Stimulated activated naive CD8-positive, alpha-beta T cell treated with anti-CD3 and anti-CD28 coated beads, Interleukin-15, Interleukin-2, amounts not matched to agents 100 U/mL and 50 U/mL, for 24 hours (primary cell): ENCODE data around the gene PRSS33.

Experiments
- ATAC-seq: fragments of 150-1000 bp; cut with Tn5 transposase; one replicate; pipeline ENCODE4 v1.10.0; 2021
- DNase-seq: peaks from one replicate; pipeline ENCODE4 v3.0.0; 2021

Gene PRSS33

DNA sequence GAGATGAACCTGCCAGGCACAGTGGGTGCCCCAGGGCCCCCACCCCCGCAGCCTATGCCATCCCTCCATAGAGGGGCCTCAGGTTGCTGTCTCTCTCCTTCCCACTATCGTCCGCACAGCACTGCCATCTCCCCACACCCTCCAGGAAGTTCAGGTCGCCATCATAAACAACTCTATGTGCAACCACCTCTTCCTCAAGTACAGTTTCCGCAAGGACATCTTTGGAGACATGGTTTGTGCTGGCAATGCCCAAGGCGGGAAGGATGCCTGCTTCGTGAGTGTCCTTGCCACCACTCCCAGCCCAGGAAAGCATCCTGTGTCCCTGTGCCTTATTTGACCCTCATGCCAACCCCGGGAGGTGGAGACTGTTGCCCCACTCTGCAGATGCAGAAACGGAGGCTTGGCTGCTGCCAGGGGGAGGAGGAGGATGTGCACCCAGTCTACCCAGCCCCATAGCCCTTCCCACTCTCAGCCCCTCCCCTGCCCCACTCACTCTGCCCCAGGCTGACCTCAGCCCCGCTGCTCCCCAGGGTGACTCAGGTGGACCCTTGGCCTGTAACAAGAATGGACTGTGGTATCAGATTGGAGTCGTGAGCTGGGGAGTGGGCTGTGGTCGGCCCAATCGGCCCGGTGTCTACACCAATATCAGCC, 33.6 kb upstream of the PRSS33 start:
- DNase-seq: no peak
- ATAC-seq: no peak

DNA sequence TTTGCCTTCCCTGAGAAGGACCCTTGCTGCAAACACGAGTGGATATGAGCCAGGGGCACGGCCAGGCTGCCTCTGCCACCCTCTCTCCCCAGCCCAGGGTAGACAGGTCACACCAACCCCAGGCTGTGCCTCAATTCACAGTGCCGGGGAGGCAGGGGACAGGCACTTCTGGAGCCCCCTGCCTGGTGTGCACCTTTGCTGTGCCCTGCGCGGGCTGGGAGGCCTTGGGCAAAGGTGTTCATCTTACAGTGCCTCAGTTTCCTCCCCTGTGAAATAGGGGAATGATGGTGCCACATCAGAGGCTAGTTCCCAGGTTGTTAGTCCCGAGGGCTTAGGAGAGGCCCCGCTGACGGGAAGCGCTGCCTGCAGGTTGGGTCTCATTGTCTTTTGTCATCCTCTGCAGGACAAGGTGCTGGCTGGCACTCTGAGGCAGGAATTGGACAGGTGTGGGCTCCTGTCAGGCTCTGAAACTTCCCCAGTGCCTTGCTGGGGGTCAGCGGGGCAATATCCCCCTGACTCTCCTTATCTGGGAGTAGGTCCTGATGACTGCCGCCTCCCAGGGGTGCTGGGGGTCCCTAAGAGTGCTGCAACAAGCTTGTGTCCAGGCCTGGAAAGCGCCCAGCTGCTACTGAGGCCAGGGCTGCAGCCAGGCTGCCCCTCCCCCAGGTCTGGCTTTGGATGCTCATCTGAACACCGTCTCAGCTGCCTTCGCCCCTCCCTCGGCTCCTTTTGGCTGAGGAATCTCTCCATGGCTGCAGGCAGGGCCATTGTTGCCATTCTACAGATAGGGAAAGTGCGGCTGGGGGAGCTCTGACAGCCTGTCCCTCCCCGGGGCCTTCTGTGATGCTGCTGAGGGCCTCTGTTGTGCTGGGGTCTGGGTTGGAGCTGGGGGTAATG, 32.8 kb upstream of the PRSS33 start:
- ATAC-seq (no peak), DNase-seq (no peak)

- DNase-seq (no peak), ATAC-seq (no peak)
These were observed 32.0 kb upstream of the PRSS33 start for GRCh38 chr16:2819179-2819938.

- ATAC-seq (no peak), DNase-seq (no peak)
These were observed 31.0 kb upstream of the PRSS33 start for GRCh38 chr16:2818272-2818876.

DNA sequence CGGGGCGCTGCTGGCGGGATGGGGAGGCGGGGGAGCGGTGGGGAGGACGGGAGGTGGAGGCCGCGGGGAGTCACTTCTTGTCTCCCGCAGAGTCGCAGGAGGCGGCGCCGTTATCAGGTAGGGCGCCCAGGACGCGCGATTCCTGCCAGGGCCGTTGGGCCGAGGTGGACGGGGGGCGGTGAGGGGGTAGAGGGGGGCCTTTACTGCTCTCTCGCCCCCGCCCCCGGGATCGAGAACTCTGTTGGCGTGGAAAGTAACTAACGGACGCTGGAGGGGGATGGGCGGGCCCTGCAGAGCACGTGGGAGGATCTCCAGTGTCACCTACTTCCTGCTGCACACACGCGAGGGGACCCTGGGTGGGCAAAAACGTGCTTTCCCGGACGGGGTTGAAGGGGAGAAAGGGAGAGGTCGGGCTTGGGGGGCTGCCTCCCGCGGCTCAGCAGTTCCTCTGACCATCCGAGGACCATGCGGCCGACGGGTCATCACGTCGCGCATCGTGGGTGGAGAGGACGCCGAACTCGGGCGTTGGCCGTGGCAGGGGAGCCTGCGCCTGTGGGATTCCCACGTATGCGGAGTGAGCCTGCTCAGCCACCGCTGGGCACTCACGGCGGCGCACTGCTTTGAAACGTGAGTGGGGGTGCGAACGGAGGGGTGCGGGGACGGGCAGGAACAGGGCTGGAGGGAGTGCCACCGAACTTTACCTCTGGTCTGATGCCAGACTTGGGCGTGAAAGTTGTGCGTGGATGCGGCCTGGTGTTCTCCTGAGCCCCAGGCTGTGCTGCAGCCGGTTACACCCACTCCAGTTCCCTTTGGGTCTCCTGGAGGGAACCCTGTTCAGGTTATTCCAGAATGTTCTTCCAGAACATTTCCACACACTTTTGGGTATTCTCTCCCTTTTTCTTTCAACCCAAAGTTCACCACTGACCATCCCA, 30.2 kb upstream of the PRSS33 start:
- ATAC-seq (no peak), DNase-seq (no peak)

GRCh38 chr16:2816751-2817339, 29.5 kb upstream of the PRSS33 start, which contains the start of gene PRSS21:
TSS of gene PRSS21 (plus strand) at chr16:2817237. CDS start at chr16:2817269, 32 bp downstream.
- DNase-seq (peak; percentile 31), ATAC-seq (peak; percentile 25)

- DNase-seq (no peak), ATAC-seq (no peak)
These were observed 28.0 kb upstream of the PRSS33 start for GRCh38 chr16:2815299-2815771.

GRCh38 chr16:2814551-2815298, 27.4 kb upstream of the PRSS33 start:
- no peak for ATAC-seq
- DNase-seq: no peak

GRCh38 chr16:2813771-2814221, 26.4 kb upstream of the PRSS33 start:
- DNase-seq (no peak), ATAC-seq (no peak)

GRCh38 chr16:2811703-2812471, 24.5 kb upstream of the PRSS33 start:
- ATAC-seq (no peak), DNase-seq (no peak)

DNA sequence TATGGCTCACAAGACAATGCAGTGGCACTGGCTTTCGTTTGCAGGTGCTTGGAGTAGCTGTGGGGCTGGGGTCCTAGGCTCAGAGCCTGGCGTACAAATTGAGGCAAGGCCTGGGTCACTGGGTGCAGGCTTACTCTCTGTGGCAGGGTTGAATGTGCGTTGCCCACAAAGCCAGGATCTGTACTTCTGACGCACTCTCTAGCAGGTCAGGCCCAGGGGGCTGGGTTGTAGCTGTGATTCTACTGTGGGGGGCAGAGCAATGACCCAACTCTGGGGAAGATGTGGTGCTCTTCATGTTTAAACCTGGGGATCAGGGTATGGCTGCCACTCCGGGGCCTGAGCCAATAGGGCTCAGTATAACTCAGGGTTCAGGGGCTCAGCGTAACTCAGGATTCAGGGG, 23.3 kb upstream of the PRSS33 start:
- no peak for ATAC-seq
- DNase-seq: no peak

GRCh38 chr16:2809149-2809760, 21.9 kb upstream of the PRSS33 start:
- DNase-seq (no peak), ATAC-seq (no peak)

DNA sequence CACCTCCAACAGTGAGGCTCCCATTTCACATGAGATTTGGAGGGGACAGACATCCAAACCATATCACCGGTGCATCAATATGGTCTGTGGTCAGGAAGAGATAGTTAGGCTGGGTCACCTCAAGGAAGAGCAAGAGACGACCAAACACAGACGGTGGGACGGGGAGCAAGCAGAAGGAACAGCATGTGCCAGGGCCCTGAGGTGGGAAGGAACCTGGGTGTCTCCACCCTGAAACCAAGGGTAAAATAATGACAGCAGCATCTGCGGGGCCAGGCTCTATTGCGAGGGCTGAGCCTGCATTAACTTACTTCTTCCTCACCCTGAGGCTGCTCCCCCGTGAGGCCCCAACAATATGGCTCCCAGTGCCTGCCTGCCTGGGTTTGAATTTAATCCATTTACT, 20.8 kb upstream of the PRSS33 start:
- ATAC-seq: no peak
- no peak for DNase-seq

DNA sequence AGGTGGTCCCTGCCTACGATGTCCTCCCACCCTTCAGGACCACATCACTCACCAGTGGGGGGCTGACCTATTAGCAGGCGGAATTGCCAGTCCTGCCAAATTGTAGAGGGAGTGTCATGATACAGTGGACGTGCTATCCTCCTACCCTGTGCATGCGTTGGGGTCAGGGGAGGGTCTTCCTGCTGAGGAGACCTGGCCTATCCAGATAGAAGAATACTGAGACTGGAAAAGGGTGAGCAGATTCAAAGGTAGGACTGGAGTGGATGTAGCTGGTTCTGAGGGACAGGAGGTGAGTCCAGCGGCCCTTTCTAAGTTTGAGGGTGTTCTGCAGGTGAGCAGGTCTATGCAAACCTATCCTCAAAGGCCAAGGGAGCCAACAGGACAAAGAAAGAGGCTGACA, 18.9 kb upstream of the PRSS33 start:
- no peak for DNase-seq
- no peak for ATAC-seq

GRCh38 chr16:2804728-2805127, 17.4 kb upstream of the PRSS33 start:
- ATAC-seq (no peak), DNase-seq (no peak)

- DNase-seq (no peak), ATAC-seq (no peak)
These were observed 16.3 kb upstream of the PRSS33 start for GRCh38 chr16:2803545-2804195.

DNA sequence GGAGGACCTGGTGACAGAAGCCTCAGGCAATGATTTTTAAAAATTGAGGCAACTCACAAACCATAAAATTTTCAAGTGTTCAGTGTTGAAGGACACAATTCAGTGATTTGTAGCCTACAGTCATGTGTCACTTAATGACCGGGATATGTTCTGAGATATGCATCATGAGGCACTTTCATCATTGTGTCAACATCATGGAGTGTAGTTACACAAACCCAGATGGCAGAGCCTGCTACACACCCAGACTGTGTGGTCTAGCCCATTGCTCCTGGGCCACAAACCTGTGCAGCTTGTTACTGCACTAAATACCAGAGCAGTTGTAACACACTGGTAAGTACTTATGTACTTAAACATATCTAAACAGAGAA, 12.5 kb upstream of the PRSS33 start:
- ATAC-seq (peak; percentile 23), DNase-seq (no peak)

DNA sequence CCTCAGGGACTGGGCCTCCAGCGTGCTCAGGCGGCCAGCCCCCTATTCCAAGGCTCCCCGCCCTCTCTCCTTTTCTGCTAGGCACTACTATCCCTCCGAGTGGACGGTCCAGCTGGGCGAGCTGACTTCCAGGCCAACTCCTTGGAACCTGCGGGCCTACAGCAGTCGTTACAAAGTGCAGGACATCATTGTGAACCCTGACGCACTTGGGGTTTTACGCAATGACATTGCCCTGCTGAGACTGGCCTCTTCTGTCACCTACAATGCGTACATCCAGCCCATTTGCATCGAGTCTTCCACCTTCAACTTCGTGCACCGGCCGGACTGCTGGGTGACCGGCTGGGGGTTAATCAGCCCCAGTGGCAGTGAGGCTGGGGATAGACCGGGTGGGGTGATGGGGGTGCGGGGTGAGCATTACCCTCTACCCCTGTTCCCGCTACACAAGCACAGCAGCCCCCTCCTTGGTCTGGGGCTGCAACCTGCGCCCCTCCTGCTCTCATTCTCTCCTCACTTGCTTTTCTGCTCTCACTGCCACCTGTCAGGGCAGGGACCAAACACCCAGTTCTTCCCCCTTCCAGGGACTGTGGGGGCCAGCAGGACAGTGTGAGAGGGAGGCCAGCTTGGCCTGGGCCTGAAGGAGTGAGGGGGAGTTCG, 12.0 kb upstream of the PRSS33 start:
- DNase-seq: no peak
- no peak for ATAC-seq
